GM10847 (cell line): ENCODE measurements around the gene SPPL3.

Source experiments
- POLR2A ChIP-seq: IDR thresholded peaks from 2 replicates; pipeline ENCODE4 v1.6.1; 2011; ENCODE audit not compliant: insufficient read length; ENCODE audit errors: extremely low read depth

The SPPL3 gene

GRCh38 chr12:120890963-120891362 lies 13.2 kb downstream of the SPPL3 start:
- TF ChIP-seq POLR2A = no peak

- no peak for TF ChIP-seq POLR2A
Measured at GRCh38 chr12:120887253-120888043, 16.7 kb downstream of the SPPL3 start.

DNA sequence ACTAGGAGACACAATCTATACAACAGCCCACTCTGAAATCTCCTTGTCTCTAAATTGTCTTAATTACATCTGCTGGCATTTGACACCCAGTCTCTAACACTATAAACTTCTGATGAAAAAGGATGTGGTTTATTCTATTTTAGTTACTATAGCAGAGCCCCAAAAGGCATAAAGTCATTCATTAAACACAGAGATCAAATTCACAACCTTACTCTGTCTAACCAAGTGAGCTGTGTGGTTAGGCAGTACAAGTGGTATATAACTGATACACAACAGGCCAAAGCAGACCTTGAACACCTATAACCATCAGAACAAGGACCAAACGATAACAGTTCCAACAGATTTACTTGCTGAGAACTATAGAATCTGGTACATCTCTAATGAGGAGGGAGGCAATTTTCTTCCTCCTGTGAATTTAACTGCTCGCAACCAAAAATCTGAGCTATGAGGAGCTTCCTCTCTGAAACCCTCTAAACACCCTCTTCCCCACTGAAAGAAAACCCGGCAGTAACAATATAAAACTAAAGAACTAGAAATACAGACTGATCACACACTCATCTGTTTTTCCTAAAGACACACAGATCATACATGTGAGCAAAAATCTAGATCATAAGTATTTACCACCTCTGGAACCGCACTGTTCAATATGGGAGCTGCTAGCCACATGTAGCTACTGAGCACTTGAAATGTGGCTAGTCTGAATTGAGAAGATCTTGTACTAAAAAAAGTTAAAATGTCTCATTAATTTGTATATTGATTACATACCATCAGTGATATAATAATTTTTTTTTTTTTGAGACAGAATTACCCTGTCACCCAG lies 17.7 kb downstream of the SPPL3 start:
- TF ChIP-seq POLR2A = no peak

- TF ChIP-seq POLR2A = no peak
Measured at GRCh38 chr12:120885521-120885920, 18.6 kb downstream of the SPPL3 start.

- TF ChIP-seq POLR2A = no peak
Measured at GRCh38 chr12:120884644-120885043, 19.5 kb downstream of the SPPL3 start.

GRCh38 chr12:120882055-120882555 lies 22.1 kb downstream of the SPPL3 start:
- no peak for TF ChIP-seq POLR2A

GRCh38 chr12:120879718-120880300 lies 24.3 kb downstream of the SPPL3 start:
- TF ChIP-seq POLR2A = no peak

DNA sequence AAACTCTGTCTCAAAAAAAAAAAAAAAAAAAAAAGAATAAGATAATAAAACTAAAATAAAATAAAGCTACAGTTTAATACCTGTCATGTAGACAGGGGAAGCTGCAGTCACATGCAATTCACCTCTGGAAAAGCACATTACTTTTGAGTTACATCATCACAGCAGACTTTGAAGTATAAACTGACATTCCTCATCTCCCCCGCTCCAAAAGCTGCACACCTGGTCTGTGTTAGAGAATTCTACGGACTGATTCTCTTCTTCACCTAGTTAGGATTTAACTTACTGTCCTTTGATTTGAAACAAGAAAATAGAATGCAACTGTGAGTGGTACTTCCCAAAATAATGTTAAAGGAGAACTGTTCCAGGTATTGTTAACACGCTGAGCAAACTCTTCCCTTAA lies 25.1 kb downstream of the SPPL3 start:
- no peak for TF ChIP-seq POLR2A

- TF ChIP-seq POLR2A = no peak
Measured at GRCh38 chr12:120874547-120875245, 29.5 kb downstream of the SPPL3 start.

GRCh38 chr12:120873226-120873625 lies 30.9 kb downstream of the SPPL3 start:
- no peak for TF ChIP-seq POLR2A

DNA sequence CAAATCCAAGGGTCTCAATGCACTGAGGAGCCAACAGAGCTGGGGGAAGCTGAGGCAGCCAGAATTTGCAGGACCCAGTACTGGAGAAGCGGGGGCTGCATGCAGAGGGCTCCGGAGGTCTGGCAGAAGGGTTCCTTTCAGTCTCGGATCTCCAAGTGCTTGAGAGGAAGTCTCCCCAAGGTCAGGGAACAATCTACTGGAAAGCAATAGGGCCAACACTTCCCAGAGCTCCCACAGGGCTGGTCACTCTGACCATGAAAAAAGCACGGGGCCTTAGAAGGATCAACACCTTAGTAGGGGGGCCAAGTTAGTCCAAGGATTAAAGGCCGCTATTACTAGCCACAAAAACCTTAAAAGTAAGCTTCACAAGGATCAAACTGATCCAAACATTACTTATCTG lies 31.7 kb downstream of the SPPL3 start:
- no peak for TF ChIP-seq POLR2A

GRCh38 chr12:120870415-120870814 lies 33.7 kb downstream of the SPPL3 start:
- no peak for TF ChIP-seq POLR2A

DNA sequence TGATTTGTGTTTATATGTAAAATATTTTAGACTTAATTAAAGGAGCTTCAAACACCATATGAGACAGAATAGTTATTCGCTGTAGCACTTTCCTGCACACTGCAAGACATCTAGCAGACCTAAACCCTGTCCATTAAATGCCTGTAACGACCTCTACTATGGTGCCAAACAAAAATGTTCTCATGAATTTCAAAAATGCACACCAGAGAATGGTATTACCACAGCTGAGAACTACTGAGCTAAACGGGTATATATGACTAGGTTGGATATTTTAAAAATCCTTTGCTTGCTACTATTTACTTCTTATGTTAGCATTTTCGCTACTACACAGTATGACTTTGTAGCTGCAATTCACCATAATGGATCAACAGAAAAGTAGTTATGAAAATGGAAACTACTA lies 34.8 kb downstream of the SPPL3 start:
- TF ChIP-seq POLR2A = no peak

DNA sequence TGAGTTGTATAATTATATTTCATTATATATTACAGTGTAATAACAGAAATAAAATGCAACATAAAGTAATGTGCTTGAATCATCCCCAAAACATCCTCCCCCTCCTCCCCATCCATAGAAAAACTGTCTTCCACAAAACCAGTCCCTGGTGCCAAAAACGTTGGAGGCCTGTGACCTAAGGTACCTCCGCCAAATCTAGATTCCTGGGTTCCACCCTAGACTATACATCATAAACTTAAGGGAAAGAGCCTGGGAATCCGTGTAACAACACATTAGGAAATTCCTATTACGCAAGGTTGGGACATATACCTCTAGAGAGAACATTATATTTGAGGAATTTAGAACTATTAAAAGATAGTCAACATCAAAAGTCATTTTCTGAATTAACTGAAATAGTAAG lies 38.0 kb downstream of the SPPL3 start:
- no peak for TF ChIP-seq POLR2A

DNA sequence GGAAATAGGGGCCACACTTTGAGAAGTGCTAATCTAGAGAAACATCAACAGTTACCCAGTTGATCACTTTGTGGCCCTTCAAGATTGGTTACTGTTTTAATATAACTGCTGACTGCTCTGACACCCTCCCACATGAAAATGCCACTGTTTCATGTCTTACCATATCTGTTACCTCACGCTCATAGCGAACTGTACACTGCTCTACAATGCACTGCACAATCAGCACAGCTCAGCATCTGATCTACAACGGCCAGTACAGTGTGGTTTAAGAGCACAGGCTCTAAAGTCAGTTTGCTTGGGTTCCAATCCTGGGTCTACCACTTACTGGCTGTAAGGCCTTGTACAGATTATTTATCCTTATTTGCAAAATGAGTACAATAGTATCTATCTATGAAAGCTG lies 39.1 kb downstream of the SPPL3 start:
- TF ChIP-seq POLR2A = no peak

GRCh38 chr12:120862664-120863063 lies 41.5 kb downstream of the SPPL3 start:
- no peak for TF ChIP-seq POLR2A
